Calu3 (cell line): ENCODE measurements around the gene TGIF2. TPM values are rescaled to one million over a fixed set of nuclear protein-coding genes. Genes with fewer than 3 reads are reported as not detected.
A peak's percentile ranks its signal among the peaks of the same experiment; 100 is the strongest.

Experiments
- BruUV-seq: library from RNA; stranded (reverse); fragments of 400-500 nt; replicated peaks from 2 replicates; lab custom pipeline; 2021; lab: Mats Ljungman, UMichigan
- CTCF ChIA-PET: fragments of 300-600 bp; sonication (Branson Sonifier 250); formaldehyde crosslinking; loops from one replicate; lab custom pipeline; 2022; ENCODE audit warnings: antibody characterized with exemption; lab: Charles Lee
- DNase-seq: peaks from one replicate; pipeline ENCODE4 v3.0.0; 2022
- H3K27ac Mint-ChIP-seq: one replicate; pipeline ENCODE4 v1.8.0; 2022; ENCODE audit warnings: mixed read lengths; ENCODE audit not compliant: unreplicated experiment
- H3K27me3 Mint-ChIP-seq: one replicate; pipeline ENCODE4 v1.8.0; 2022; ENCODE audit warnings: mixed read lengths; ENCODE audit not compliant: unreplicated experiment
- H3K36me3 Mint-ChIP-seq: one replicate; pipeline ENCODE4 v1.8.0; 2022; ENCODE audit warnings: mild to moderate bottlenecking, moderate library complexity, mixed read lengths; ENCODE audit not compliant: insufficient read depth, unreplicated experiment
- H3K4me1 Mint-ChIP-seq: one replicate; pipeline ENCODE4 v1.8.0; 2022; ENCODE audit warnings: mild to moderate bottlenecking, low read depth, mixed read lengths; ENCODE audit not compliant: unreplicated experiment
- H3K4me3 Mint-ChIP-seq: one replicate; pipeline ENCODE4 v1.8.0; 2022; ENCODE audit warnings: mild to moderate bottlenecking, low read depth, moderate library complexity, mixed read lengths; ENCODE audit not compliant: unreplicated experiment
- H3K9me3 Mint-ChIP-seq: one replicate; pipeline ENCODE4 v1.8.0; 2022; ENCODE audit warnings: low read depth, mixed read lengths; ENCODE audit not compliant: unreplicated experiment
- intact Hi-C: fragments of 100-400 bp; cut with micrococcal nuclease; formaldehyde crosslinking; loops from one replicate; pipeline ENCODE4 v1.10.0; 2022; ENCODE audit not compliant: unreplicated experiment
- total RNA-seq: library from RNA; stranded (reverse); gene quantifications from 2 replicates; pipeline ENCODE4 v1.2.3, GENCODE V29; 2022
- TF ChIP-seq, protein P1 (sequence below): fragments of 200-600 bp; IDR thresholded peaks from one replicate; pipeline ENCODE4 v1.8.0; 2022; ENCODE audit warnings: antibody characterized with exemption; ENCODE audit not compliant: unreplicated experiment

Gene TGIF2
- total RNA-seq, 1 experiment from 2014 or later, result 39.4 TPM

DNA sequence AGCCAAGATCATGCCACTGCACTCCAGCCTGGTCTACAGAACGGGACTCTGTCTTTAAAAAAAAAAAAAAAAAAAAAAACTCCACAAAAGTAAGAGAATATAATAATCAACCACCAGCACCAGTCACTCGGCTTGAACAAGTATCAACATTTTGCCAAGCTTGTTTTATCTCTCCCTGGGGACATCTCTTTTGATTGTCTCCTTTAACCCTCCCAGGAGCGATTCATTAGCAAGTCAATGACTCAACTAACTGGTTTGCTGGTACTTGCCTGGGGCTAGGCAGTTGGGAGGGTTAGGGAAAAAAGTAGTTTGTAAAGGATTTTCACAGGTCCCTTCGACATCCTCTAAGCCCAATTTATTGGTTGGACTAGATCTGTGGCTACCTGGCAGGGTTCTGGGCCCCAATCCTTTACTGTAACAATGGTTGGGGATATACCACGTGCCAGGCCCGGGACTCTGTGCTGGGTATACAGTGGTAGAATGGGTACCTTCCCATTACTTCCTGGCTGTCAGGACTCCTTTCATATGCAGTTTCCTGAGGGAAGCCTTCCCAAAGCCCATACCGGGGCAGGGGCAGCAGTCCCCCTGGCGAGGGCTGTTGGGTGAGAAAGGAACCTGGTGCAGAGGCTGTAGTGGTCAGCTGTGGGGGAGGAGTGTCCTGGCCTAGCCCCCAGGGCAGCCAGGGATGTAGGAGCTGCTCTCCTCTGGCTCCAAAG, 12.2 kb downstream of the TGIF2 start:
- Mint-ChIP-seq H3K36me3 (peaks cover 53% of the 10 kb centered on the region), H3K4me1 (no peaks in the 10 kb centered on the region), H3K27ac (no peak overlapping the region), H3K27me3 (no peaks in the 10 kb centered on the region), H3K9me3 (no peaks in the 10 kb centered on the region), H3K4me3 (no peak overlapping the region)
- TF ChIP-seq, protein P1, sequence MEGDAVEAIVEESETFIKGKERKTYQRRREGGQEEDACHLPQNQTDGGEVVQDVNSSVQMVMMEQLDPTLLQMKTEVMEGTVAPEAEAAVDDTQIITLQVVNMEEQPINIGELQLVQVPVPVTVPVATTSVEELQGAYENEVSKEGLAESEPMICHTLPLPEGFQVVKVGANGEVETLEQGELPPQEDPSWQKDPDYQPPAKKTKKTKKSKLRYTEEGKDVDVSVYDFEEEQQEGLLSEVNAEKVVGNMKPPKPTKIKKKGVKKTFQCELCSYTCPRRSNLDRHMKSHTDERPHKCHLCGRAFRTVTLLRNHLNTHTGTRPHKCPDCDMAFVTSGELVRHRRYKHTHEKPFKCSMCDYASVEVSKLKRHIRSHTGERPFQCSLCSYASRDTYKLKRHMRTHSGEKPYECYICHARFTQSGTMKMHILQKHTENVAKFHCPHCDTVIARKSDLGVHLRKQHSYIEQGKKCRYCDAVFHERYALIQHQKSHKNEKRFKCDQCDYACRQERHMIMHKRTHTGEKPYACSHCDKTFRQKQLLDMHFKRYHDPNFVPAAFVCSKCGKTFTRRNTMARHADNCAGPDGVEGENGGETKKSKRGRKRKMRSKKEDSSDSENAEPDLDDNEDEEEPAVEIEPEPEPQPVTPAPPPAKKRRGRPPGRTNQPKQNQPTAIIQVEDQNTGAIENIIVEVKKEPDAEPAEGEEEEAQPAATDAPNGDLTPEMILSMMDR, result no peak
- CTCF ChIA-PET, result no interaction called here
- intact Hi-C loops, result no loop called here
- no peak for DNase-seq
- no TSS peak for BruUV-seq

DNA sequence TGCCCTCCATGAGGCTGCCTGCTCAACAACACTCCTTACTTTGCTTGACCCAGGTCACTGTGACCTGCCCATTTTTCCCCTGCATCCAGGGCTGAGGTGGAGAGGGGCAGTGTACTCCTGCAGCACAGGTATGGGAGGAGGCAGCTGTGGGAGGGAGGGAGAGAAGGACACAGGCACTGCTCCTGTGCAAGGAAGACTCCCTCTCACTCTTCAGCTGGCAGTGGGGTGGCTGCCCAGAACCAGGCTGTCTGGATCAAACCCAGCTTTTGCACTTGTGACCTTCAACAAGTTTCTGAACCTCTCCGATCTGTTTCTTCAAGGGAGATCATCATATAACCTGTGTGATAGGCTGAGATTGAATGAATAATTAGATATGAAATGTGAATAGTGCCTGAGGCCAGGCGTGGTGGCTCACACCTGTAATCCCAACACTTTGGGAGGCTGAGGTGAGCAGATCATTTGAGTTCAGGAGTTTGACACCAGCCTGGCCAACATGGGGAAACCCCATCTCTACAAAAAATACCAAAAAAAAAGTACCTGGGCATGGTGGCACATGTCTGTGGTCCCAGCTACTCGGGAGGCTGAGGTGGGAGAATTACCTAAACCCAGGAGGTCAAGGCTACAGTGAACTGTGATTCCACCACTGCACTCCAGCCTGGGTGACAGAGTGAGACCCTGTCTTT, 14.1 kb downstream of the TGIF2 start:
- Mint-ChIP-seq H3K4me1 (no peaks in the 10 kb centered on the region), H3K27me3 (no peaks in the 10 kb centered on the region), H3K4me3 (no peak overlapping the region), H3K27ac (no peak overlapping the region), H3K9me3 (no peaks in the 10 kb centered on the region), H3K36me3 (peaks cover 51% of the 10 kb centered on the region)
- no peak for DNase-seq
- TF ChIP-seq, protein P1, result no peak
- intact Hi-C loops, result no loop called here
- CTCF ChIA-PET, result interaction anchor here (0.7 kb wide), 1 partner anchor 59 kb away, joined by 3 read pairs; no protein-coding TSS in a partner anchor
- no TSS peak for BruUV-seq

DNA sequence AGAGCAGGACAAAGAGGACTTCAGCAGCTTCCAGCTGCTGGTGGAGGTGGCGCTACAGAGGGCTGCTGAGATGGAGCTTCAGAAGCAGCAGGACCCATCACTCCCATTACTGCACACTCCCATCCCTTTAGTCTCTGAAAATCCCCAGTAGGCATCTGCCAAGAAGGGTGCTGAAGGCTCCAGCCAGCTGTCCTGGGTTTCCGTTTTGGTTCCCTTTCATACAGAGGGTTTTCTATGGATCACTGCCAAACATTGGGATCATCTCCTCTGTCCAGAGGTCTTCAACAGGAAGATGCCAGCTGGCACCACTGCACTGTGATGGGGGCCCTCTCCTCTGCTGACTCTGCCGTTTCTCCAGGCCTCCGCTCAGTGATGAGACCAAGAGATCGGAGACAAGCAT, 17.9 kb downstream of the TGIF2 start:
- Mint-ChIP-seq H3K27me3 (no peaks in the 10 kb centered on the region), H3K9me3 (no peaks in the 10 kb centered on the region), H3K4me1 (no peaks in the 10 kb centered on the region), H3K4me3 (no peak overlapping the region), H3K36me3 (peaks cover 57% of the 10 kb centered on the region), H3K27ac (no peak overlapping the region)
- intact Hi-C loops, result no loop called here
- TF ChIP-seq, protein P1, result no peak
- BruUV-seq, result no TSS peak
- DNase-seq, result no peak
- CTCF ChIA-PET, result interaction anchor here (0.6 to 0.7 kb wide), 4 partner anchors 31 to 284 kb away, joined by 3 to 7 read pairs (median 6); no protein-coding TSS in a partner anchor

DNA sequence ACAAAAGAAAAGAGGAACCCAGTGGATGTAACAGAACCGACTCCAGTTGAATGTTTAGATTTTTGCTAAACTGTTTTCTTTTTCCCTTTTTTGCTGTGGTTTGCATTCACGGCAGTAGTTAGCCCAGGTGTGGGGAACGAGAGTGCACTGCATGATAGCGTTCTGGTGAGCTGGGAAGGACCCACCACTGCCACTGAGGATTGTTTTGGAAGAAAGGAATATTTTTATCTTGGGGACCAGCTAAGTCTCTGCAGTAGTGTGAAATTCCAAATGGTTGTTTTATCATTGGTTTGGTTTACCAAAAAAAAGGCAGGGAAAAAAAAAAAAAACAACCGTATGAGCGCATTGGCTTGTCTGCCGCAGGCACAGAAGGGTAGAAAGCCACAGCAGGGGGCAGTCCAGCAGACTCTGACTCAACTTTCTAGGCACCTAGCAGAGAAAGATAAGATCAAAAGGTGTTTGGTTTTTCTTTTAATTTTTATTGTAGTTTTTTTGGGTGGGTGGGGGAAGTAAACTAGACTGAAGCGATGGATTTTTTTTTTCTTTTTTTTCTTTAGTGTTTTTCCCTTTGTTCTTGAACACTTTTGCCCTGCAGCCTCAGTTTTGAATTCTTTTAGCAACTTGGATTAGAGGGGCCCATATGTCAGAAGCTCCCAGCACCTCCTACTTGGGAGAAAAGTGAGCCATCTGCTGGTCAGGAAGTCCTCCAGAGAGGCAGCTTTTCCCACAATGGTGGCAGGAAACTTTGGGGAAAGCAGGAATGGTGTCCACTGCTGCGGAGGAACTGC, 18.7 kb downstream of the TGIF2 start:
- TF ChIP-seq, protein P1, result peak; percentile 24
- CTCF ChIA-PET, result interaction anchor here (0.6 to 1.0 kb wide), 5 partner anchors 13 to 283 kb away, joined by 3 to 7 read pairs (median 7); no protein-coding TSS in a partner anchor
- intact Hi-C loops, result loop anchor here (1.0 kb wide), 1 partner anchor 36 kb away; no protein-coding TSS in a partner anchor
- peak; percentile 34 for DNase-seq
- no TSS peak for BruUV-seq
- Mint-ChIP-seq H3K27ac (no peak overlapping the region), H3K4me3 (no peak overlapping the region), H3K36me3 (peaks cover 56% of the 10 kb centered on the region), H3K27me3 (no peaks in the 10 kb centered on the region), H3K9me3 (no peaks in the 10 kb centered on the region), H3K4me1 (no peaks in the 10 kb centered on the region)
